NCI-H2081 (cell line): ENCODE results near the gene TSHZ1.

Experiments used
- DNase-seq, 2 experiments: peaks; one replicate each; lab custom pipeline; 2025; lab: John Stamatoyannopoulos, UW

Gene TSHZ1

GRCh38 chr18:75246721-75247610 is 36.4 kb downstream of the TSHZ1 start:
- DNase-seq, result peak in 1 of 2 experiments; percentile 22

DNA sequence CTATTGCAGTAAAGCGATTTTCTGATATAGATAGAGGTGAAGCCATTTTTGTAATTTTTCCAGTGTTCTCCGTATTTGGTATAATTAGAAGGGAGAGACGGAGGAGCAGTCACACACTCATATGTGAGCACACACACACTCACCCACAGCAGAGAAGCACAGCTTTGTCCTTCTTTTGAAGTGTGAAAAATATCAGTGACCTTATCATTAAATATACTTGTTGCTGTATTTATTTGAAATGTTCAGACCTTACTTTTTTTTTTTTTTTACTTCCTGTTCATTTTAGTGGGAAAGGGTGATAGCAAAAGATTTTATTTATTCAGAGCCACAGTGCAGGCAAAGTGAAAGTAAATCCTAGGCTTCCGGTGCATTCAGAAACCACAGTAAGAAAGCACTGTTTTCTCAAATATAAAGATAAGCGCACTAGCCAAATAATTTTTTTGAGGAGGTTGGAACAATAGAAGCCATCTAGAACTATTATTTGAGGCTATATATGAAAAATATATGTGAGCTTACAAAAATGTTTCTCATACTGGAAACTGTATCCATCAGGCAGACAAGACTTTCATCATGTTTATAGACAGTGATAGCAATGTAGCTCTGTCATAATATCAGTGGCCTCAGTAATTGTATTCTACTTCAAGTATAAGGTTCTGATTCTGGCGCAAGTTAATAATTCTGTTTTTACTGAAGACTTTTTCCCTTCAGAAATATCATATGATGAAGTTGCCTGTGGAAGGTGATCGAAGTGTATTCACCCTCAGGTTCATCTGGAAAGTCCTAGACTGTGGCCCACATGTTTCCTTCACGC is 37.2 kb downstream of the TSHZ1 start:
- DNase-seq, result peak in 1 of 2 experiments; percentile 68

DNA sequence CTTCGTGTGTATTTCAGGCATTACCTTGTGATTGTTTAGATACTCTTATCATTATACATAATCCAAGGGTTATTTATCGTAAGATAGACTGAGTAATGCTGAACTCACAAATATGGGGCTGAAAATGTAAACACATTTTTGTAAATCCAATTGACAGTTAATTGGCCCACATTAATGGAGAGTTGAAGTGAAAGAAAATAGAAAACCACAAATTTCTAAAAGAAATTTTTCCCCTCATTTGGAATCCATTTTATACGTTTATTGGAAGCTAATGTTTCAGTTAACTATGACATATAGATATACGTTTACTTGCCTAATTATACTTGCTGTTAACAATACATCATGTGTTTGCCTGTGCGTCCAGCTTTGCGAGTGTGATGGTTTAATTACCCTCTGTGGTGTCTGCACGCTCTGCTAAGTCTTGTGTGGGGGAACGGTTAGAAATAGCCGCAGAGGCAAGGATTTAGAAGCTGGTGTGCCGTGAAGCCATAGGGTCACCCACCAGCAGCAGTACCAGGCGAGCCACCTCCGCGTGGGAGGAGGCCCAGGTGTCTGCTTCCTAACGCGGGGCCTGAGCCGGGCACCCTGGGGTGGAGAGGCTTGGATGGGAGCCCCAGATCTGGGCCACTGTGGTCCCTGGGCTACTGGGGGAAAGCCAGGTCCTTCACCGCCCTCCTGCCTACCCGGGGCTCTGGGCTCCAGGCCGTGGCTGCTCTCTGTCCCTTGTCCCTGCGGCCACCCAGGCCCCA is 38.0 kb downstream of the TSHZ1 start:
- peak; percentile 50 to 81 for DNase-seq

GRCh38 chr18:75249175-75249518 is 38.5 kb downstream of the TSHZ1 start:
- peak in 1 of 2 experiments; percentile 33 for DNase-seq

DNA sequence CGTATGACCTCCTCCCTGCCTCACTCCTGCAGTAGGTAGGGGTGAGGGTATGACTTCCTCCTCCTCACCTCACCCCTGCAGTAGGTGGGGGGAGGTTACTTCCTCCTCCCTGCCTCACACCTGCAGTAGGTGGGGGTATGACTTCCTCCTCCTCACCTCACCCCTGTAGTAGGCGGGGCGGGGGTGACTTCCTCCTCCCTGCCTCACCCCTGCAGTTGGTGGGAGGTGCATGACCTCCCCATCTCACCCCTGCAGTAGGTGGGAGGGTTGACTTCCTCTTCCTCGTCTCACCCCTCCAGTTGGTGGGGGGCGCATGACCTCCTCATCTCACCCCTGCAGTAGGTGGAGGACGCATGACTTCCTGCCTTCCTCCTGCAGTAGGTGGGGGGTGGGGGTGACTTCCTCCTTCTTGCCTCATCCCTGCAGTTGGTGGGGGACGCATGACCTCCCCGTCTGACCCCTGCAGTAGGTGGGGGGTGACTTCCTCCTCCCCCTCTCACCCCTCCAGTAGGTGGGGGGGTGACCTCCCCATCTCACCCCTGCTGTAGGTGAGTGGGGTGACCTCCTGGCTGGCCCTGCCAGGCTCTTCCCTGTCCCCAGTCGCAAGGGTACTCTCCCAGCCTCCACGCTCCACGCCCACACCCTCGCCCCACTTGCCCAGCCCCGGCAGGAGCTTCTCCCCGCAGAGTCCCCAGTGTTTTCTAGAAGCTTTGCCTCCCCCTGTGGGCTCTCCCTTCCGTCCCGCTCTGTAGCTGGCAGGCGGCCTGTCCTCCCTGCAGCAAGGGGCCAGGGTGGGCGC is 39.3 kb downstream of the TSHZ1 start:
- no peak for DNase-seq

DNA sequence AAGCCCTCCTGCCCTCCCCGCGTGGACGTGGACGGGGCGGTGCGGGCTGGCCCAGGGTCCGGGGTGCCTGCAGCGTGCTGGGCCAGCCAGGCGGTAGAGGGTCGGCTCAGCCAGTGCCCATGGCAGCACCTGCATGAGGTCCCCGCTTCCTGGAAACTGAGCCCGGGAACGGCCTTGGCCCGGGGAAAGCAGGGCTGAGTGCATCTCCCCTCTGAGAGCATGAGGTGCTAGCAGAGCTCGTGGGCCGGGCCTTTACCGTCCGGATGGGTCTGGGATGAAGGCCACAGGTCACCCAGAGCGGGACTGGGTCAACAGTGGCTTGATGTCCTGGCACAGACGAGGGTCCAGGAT is 39.8 kb downstream of the TSHZ1 start:
- no peak for DNase-seq

GRCh38 chr18:75251466-75251865 is 40.9 kb downstream of the TSHZ1 start:
- peak in 1 of 2 experiments; percentile 26 for DNase-seq

DNA sequence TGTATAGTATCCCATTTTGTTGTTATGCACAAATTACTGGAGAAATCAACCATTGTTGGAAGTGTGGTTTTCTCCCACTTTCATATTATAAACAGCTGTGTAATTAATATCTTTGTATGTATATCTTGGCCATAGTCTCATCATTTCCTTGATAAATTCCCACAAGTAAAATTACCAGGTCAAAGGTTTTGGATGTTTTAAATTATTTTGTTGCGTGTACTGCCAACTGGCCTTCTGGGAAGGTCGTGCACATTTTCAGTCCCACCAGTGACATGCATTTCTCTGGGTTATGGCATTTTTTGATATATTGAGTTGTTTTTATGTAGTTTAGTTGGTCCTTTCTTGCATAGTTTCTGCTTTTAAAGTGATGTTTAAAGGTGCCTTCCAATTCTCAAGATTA is 41.5 kb downstream of the TSHZ1 start:
- DNase-seq, result no peak

GRCh38 chr18:75253043-75253442 is 42.4 kb downstream of the TSHZ1 start:
- no peak for DNase-seq

DNA sequence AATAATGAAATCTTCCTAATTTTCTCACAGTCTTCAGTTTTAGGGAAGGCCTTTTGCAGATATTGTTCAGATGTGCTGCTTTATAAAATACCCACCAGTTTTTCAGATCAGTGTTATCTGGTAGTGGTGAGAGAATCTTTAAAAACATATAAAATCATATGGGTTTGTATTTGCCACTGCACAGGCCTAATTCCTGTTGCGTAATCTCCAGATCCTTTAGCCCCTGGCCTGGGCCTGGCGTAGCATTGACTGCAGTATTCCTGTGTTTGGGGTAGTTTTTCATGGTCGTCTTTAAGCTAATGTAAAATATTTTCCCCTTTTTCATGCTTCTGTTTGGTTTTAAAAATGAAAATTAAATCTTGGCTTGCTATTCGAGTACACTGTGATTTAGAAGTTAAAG is 43.2 kb downstream of the TSHZ1 start:
- peak in 1 of 2 experiments; percentile 19 for DNase-seq

- DNase-seq, result peak in 1 of 2 experiments; percentile 26
These were observed 44.5 kb downstream of the TSHZ1 start for GRCh38 chr18:75255094-75255493.

GRCh38 chr18:75256376-75256775 is 45.8 kb downstream of the TSHZ1 start:
- DNase-seq, result no peak

- no peak for DNase-seq
These were observed 47.0 kb downstream of the TSHZ1 start for GRCh38 chr18:75257605-75258004.

DNA sequence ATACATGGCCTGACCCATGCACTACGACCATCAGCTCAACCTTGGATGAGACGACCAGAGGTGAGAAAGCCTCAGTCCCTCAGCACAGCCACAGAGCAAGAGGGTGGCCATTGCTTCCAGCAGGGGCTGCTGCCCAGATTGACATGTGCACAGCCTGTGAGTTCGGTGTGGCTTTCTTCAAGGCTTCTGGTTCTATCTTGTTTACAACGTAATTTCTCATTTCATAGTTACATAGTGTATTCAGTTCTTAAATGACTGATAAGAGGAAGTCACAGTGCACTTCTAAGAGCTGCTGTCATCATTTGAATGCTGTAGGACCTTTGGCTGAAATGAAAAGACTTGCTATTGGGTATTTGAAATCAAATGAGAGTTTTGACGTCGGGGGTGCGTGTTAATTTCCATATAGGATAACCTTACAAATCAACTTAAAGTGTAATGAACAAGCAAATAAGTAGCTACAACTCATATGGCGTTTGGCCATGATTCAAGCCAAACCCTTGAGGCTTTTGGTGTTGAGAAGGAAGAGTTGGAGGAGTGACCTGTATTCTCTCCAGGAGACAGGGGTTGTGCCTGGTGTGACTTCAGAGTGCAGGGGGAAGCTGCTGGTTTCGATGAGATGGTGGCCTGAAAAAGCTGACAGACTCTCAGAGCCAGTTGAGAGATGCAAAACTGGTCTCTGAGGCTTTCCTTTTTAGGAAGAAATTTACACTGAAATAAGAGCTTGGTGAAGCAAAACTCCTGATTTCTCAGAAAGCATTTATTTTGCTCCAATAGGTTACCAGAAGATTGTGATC is 51.0 kb downstream of the TSHZ1 start:
- no peak for DNase-seq

DNA sequence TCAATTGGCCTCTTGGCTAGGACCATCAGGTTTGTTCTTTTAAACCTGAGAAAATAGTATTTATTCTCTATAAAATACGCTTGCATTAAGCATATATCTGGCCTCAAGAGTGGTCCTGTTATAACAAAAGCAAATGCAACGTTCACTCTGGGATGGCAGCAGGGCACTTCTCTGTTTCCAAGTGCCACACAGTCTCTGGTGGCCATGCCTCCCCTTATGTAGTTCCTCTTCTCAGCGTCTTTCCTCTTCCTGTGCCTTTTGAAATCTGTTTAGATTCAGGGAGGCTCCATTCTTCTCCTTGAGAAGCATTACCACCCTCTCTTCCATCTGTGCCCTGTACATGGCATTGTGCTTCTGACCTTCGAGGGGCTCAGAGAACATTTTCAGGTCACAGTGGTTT is 51.9 kb downstream of the TSHZ1 start:
- no peak for DNase-seq

GRCh38 chr18:75264195-75264594 is 53.6 kb downstream of the TSHZ1 start:
- peak in 1 of 2 experiments; percentile 58 for DNase-seq

GRCh38 chr18:75264926-75265597 is 54.5 kb downstream of the TSHZ1 start:
- peak; percentile 53 to 86 for DNase-seq

DNA sequence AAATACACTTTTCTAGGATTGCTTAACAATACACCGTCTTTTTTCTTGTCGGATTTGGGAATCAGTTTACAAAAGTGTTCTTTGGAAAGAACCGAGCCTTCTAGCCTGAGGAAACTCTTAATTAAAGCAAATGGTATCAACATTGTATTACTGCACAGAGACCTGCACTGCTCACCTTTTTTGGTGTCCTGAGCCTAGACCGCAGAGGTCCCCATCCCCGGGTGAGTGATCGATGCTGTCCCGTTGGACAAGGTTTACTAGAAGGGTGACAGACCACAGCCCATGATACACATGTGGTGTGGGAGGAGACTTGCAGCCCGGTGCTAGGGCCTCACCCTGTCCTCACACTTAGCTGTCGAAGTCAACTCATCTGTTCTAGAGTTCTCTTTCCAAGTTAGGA is 55.3 kb downstream of the TSHZ1 start:
- no peak for DNase-seq

DNA sequence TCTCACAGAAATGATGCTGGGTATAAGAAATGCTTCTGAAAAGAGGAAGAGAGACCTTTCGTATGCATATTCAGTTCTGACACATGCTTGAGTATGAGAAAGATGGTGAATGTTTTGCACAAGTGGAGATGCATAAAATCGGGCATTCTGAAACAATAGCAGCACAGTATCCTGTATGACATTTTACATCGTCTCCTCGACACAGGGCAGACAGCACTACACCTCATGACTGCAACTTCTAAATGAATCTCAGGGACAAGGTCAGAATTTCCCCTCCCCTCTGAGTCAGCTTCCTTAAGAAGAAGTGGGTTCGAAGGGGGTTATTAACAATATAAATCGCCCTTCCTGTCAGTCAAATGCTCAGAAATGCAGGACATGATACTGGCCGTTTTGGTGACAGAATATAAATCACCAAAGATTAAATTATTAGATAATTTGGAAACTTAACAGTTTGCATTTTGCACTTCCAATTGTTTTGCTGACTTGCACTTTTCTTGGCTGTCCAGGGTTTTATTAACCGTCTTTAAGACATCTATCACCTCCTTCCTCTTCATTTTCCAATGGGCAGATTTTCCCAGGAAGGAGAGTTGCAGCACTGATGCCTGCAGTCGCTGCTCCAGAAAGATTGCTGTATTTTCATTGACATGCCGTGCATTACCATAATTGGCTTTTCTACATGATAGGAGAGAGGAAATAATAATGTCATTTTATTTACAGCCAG is 57.2 kb downstream of the TSHZ1 start:
- no peak for DNase-seq

GRCh38 chr18:75268364-75268646 is 57.7 kb downstream of the TSHZ1 start:
- no peak for DNase-seq
